DND-41 (cell line): Measurements from ENCODE around the gene PNPT1.

ENCODE experiments used
- ATAC-seq: fragments of 200-7000 bp; cut with Tn5 transposase; 3 replicates; pipeline ENCODE4 v1.9.1; 2021; ENCODE audit warnings: low read depth; ENCODE audit not compliant: insufficient read depth
- DNase-seq: peaks from one replicate; pipeline ENCODE4 v3.0.0-alpha.2; 2020
- H2AFZ ChIP-seq: 2 replicates; pipeline ENCODE4 v1.6.0; 2012; ENCODE audit warnings: low read depth, low read length
- H3K27ac ChIP-seq: 2 replicates; pipeline ENCODE4 v1.5.1; 2012; ENCODE audit warnings: low read length, inconsistent platforms
- H3K27me3 ChIP-seq: fragments of 200-600 bp; sonication (generic); 2 replicates; pipeline ENCODE4 v1.6.0; 2012; ENCODE audit warnings: low read length, mild to moderate bottlenecking, inconsistent platforms; ENCODE audit not compliant: insufficient read depth, poor library complexity
- H3K36me3 ChIP-seq: 2 replicates; pipeline ENCODE4 v1.5.1; 2012; ENCODE audit warnings: low read length, inconsistent platforms; ENCODE audit not compliant: insufficient read depth
- H3K4me1 ChIP-seq: 2 replicates; pipeline ENCODE4 v1.5.1; 2012; ENCODE audit warnings: mild to moderate bottlenecking, low read length; ENCODE audit not compliant: insufficient read depth
- H3K4me2 ChIP-seq: 2 replicates; pipeline ENCODE4 v1.6.0; 2012; ENCODE audit warnings: mild to moderate bottlenecking, moderate library complexity, low read length, inconsistent platforms; ENCODE audit not compliant: insufficient read depth
- H3K4me3 ChIP-seq, 2 experiments: fragments of 200-600 bp in 1 of 2; shearing (Covaris generic) in 1 of 2; 2 replicates each; pipeline ENCODE4 v1.5.1; 2012 to 2016; ENCODE audit warnings: inconsistent platforms in 2 of 2, low read length in 2 of 2, mild to moderate bottlenecking in 2 of 2, low read depth in 1 of 2, moderate library complexity in 1 of 2
- H3K79me2 ChIP-seq: 2 replicates; pipeline ENCODE4 v1.6.0; 2012; ENCODE audit warnings: low read length, inconsistent platforms; ENCODE audit not compliant: insufficient read depth
- H3K9ac ChIP-seq: 2 replicates; pipeline ENCODE4 v1.6.0; 2012; ENCODE audit warnings: low read depth, mild to moderate bottlenecking, inconsistent platforms, low read length, moderate library complexity
- H3K9me3 ChIP-seq: 2 replicates; pipeline ENCODE4 v1.5.1; 2012; ENCODE audit warnings: low read length, moderate library complexity, mild to moderate bottlenecking, inconsistent platforms; ENCODE audit not compliant: insufficient read depth, severe bottlenecking
- H4K20me1 ChIP-seq: 2 replicates; pipeline ENCODE4 v1.6.0; 2012; ENCODE audit warnings: low read length; ENCODE audit not compliant: insufficient read depth
- EZH2 ChIP-seq: IDR thresholded peaks from 3 replicates; pipeline ENCODE4 v1.6.1; 2012; ENCODE audit warnings: borderline replicate concordance, low read depth, mild to moderate bottlenecking, moderate library complexity, low read length, inconsistent platforms; ENCODE audit not compliant: severe bottlenecking
- TF ChIP-seq, protein P1 (sequence below): IDR thresholded peaks from 2 replicates; pipeline ENCODE4 v1.5.1; 2012; ENCODE audit warnings: borderline replicate concordance, low read length, moderate library complexity, mild to moderate bottlenecking; ENCODE audit not compliant: poor library complexity, severe bottlenecking; ENCODE audit errors: extremely low read depth

Gene PNPT1

DNA sequence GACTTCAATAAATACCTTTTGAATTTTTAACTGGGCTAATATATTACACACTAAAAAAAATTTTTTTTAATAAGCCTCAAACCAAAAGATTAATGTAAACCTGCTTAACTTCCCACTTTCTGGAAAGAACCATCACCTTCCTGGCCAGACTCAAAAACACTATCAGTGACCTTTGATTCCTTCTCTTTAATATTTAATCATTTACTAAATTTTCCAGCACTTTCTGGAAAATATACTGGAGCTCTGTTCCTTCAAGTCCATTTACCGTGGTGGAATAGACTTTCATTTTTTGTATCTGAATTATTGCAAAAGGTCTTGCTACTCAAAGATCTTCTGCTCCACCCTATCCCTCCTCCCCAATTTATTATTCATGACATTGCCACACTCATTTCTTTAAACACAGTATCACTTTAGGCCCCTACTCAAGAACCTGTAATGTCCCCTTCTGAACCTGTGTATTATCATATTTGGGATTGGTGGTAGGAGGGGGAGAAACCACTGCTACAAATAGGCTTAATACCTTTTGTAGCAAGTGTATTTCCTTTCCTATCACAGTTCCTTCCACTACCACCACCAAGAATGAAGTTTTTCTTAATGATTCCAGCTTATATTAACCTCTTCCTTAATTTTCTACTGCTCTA, 83.6 kb downstream of the PNPT1 start:
- no peak overlapping the region for H2AFZ ChIP-seq
- H3K79me2 ChIP-seq = peaks cover 94% of the 10 kb centered on the region
- DNase-seq (no peak), ATAC-seq (no peak)
- H3K27me3 ChIP-seq = no peaks in the 10 kb centered on the region
- peaks cover 7% of the 10 kb centered on the region; the same call in 1 of the 2 replicates for H4K20me1 ChIP-seq
- no peak overlapping the region for H3K27ac ChIP-seq
- no peak for TF ChIP-seq EZH2
- TF ChIP-seq, protein P1, sequence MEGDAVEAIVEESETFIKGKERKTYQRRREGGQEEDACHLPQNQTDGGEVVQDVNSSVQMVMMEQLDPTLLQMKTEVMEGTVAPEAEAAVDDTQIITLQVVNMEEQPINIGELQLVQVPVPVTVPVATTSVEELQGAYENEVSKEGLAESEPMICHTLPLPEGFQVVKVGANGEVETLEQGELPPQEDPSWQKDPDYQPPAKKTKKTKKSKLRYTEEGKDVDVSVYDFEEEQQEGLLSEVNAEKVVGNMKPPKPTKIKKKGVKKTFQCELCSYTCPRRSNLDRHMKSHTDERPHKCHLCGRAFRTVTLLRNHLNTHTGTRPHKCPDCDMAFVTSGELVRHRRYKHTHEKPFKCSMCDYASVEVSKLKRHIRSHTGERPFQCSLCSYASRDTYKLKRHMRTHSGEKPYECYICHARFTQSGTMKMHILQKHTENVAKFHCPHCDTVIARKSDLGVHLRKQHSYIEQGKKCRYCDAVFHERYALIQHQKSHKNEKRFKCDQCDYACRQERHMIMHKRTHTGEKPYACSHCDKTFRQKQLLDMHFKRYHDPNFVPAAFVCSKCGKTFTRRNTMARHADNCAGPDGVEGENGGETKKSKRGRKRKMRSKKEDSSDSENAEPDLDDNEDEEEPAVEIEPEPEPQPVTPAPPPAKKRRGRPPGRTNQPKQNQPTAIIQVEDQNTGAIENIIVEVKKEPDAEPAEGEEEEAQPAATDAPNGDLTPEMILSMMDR = no peak
- H3K4me2 ChIP-seq = no peak overlapping the region
- H3K9ac ChIP-seq = no peak overlapping the region
- no peaks in the 10 kb centered on the region for H3K9me3 ChIP-seq
- H3K4me3 ChIP-seq = no peak overlapping the region
- H3K36me3 ChIP-seq = peaks cover 60% of the 10 kb centered on the region
- H3K4me1 ChIP-seq = peaks cover 7% of the 10 kb centered on the region

DNA sequence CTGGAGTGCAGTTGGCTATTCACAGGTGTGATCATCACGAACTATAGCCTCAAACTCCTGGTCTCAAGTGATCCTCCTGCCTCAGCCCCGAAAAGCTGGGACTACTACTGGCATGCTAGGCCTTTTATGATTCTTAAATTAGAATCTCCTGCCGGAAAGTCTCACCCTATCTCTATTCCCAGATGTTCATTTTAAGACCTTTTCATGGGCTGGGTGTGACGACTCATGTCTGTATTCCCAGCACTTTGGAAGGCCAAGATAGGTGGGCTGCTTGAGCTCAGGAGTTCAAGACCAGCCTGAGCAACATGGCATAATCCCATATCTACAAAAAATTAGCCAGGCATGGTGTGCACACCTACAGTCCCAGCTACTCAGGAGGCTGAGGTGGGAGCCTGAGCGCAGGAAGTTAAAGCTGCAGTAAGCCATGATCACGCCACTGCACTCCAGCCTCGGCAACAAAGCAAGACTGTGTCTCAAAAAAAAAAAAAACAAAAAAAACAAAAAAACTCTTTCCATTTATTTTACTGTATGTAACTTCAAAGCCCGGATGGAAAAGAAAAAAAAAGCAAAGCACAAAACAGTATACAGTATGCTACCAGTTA, 84.3 kb downstream of the PNPT1 start:
- no peak overlapping the region for H3K4me2 ChIP-seq
- TF ChIP-seq, protein P1 = no peak
- no peak for TF ChIP-seq EZH2
- peaks cover 54% of the 10 kb centered on the region for H3K36me3 ChIP-seq
- DNase-seq (no peak), ATAC-seq (no peak)
- H3K27me3 ChIP-seq = no peaks in the 10 kb centered on the region
- no peak overlapping the region for H3K27ac ChIP-seq
- no peak overlapping the region for H3K4me3 ChIP-seq
- no peaks in the 10 kb centered on the region for H3K9me3 ChIP-seq
- H4K20me1 ChIP-seq = peaks cover 7% of the 10 kb centered on the region; the same call in 1 of the 2 replicates
- peaks cover 2% of the 10 kb centered on the region for H3K4me1 ChIP-seq
- H3K9ac ChIP-seq = no peak overlapping the region
- H3K79me2 ChIP-seq = peaks cover 94% of the 10 kb centered on the region
- H2AFZ ChIP-seq = no peak overlapping the region

DNA sequence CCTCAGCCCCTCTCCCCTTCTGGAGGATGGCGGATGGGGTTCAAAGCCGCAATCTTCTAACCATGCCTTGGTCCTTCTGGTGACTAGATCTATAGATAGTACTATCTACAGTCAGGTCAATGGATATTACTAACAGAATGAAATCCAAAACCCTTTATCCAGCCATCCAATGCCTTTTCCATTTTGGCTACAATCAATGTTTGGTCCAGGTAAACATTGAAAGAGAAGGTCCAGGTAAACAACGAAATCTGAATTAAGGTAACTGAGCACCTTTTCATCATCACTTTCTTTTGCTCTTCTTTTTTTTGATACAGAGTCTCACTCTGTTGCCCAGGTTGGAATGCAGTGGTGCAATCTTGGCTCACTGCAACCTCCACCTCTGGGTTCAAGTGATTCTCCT, 85.9 kb downstream of the PNPT1 start:
- Histone ChIP-seq H3K9me3 (no peaks in the 10 kb centered on the region), H3K4me2 (no peak overlapping the region), H3K27ac (no peak overlapping the region), H4K20me1 (peaks cover 7% of the 10 kb centered on the region; the same call in 1 of the 2 replicates), H2AFZ (no peak overlapping the region), H3K4me3 (no peak overlapping the region), H3K27me3 (no peaks in the 10 kb centered on the region), H3K36me3 (peaks cover 48% of the 10 kb centered on the region), H3K9ac (no peak overlapping the region), H3K79me2 (peaks cover 92% of the 10 kb centered on the region), H3K4me1 (no peaks in the 10 kb centered on the region)
- ATAC-seq = no peak
- DNase-seq = no peak
- TF ChIP-seq, protein P1 = no peak
- no peak for TF ChIP-seq EZH2
